Measurements from ENCODE around the gene TRAM2.

TRAM2 gene

GRCh38 chr6:52543262-52543661 lies 33.6 kb downstream of the TRAM2 start:
- H3K4me1 ChIP-seq (ENCODE audit: control insufficient read depth, low read length) = no peaks in the 10 kb centered on the region
- H3K79me2 ChIP-seq (ENCODE audit: control insufficient read depth, low read length) = no peaks in the 10 kb centered on the region

GRCh38 chr6:52541135-52541534 lies 35.7 kb downstream of the TRAM2 start:
- Histone ChIP-seq H3K4me1 (ENCODE audit: control insufficient read depth, low read length) (peaks cover 8% of the 10 kb centered on the region), H4K20me1 (ENCODE audit: control insufficient read depth, insufficient read depth, low read depth, low read length) (no peaks in the 10 kb centered on the region), H3K4me2 (ENCODE audit: low read length) (no peak overlapping the region), H3K27ac (ENCODE audit: low read depth, low read length) (no peak overlapping the region), H3K27me3 (ENCODE audit: control insufficient read depth, low read length) (no peaks in the 10 kb centered on the region; the same call in 1 of the 2 replicates), H3F3A (ENCODE audit: control insufficient read depth, insufficient read depth) (no peaks in the 10 kb centered on the region), H3K79me2 (ENCODE audit: control insufficient read depth, low read length) (no peaks in the 10 kb centered on the region), H3K9me3 (ENCODE audit: control insufficient read depth, insufficient read depth, low read length) (no peaks in the 10 kb centered on the region), H3K36me3 (ENCODE audit: control insufficient read depth, low read length) (no peaks in the 10 kb centered on the region), H3K9me2 (replicated peaks; ENCODE audit: control insufficient read depth, low read length) (no peaks in the 10 kb centered on the region), H3K4me3 (ENCODE audit: low read length) (no peak overlapping the region)
- no peak for TF ChIP-seq CTCF (IDR thresholded peaks at IDR 0.05; ENCODE audit: low read depth, low read length, poor library complexity, severe bottlenecking)
- TF ChIP-seq EZH2phosphoT487 (IDR thresholded peaks at IDR 0.05; ENCODE audit: borderline replicate concordance, low read length) = no peak

More at GRCh38 chr6:52543262-52543661, 33.6 kb downstream of the TRAM2 start:
- Histone ChIP-seq H3K27me3 (ENCODE audit: control insufficient read depth, low read length) (no peaks in the 10 kb centered on the region), H3K9me3 (ENCODE audit: control insufficient read depth, insufficient read depth, low read length) (no peaks in the 10 kb centered on the region), H3K27ac (ENCODE audit: low read depth, low read length) (no peak overlapping the region), H3K4me2 (ENCODE audit: low read length) (no peak overlapping the region), H3F3A (ENCODE audit: control insufficient read depth, insufficient read depth) (no peaks in the 10 kb centered on the region), H4K20me1 (ENCODE audit: control insufficient read depth, insufficient read depth, low read depth, low read length) (no peaks in the 10 kb centered on the region), H3K9me2 (replicated peaks; ENCODE audit: control insufficient read depth, low read length) (no peaks in the 10 kb centered on the region), H3K36me3 (ENCODE audit: control insufficient read depth, low read length) (no peaks in the 10 kb centered on the region), H3K4me3 (ENCODE audit: low read length) (no peak overlapping the region)
- TF ChIP-seq EZH2phosphoT487 (IDR thresholded peaks at IDR 0.05; ENCODE audit: borderline replicate concordance, low read length) (no peak), CTCF (IDR thresholded peaks at IDR 0.05; ENCODE audit: low read depth, low read length, poor library complexity, severe bottlenecking) (no peak)

GRCh38 chr6:52540286-52540902 lies 36.5 kb downstream of the TRAM2 start:
- Histone ChIP-seq H3K4me3 (ENCODE audit: low read length) (no peak overlapping the region), H3K9me2 (replicated peaks; ENCODE audit: control insufficient read depth, low read length) (no peaks in the 10 kb centered on the region), H3K36me3 (ENCODE audit: control insufficient read depth, low read length) (no peaks in the 10 kb centered on the region), H3K27ac (ENCODE audit: low read depth, low read length) (no peak overlapping the region), H3K9me3 (ENCODE audit: control insufficient read depth, insufficient read depth, low read length) (no peaks in the 10 kb centered on the region), H3K79me2 (ENCODE audit: control insufficient read depth, low read length) (no peaks in the 10 kb centered on the region), H3K4me2 (ENCODE audit: low read length) (no peak overlapping the region), H4K20me1 (ENCODE audit: control insufficient read depth, insufficient read depth, low read depth, low read length) (no peaks in the 10 kb centered on the region), H3K27me3 (ENCODE audit: control insufficient read depth, low read length) (no peaks in the 10 kb centered on the region; the same call in 1 of the 2 replicates), H3F3A (ENCODE audit: control insufficient read depth, insufficient read depth) (no peaks in the 10 kb centered on the region), H3K4me1 (ENCODE audit: control insufficient read depth, low read length) (peaks cover 8% of the 10 kb centered on the region)
- TF ChIP-seq CTCF (IDR thresholded peaks at IDR 0.05; ENCODE audit: low read depth, low read length, poor library complexity, severe bottlenecking) (no peak), EZH2phosphoT487 (IDR thresholded peaks at IDR 0.05; ENCODE audit: borderline replicate concordance, low read length) (no peak)
